CD4-positive, alpha-beta T cell treated with Interferon gamma for 1 hour (primary cell): ENCODE measurements around the gene EMP2.

Experiments
- DNase-seq: peaks from one replicate; pipeline ENCODE4 v3.0.0-alpha.2; 2020

EMP2 gene

DNA sequence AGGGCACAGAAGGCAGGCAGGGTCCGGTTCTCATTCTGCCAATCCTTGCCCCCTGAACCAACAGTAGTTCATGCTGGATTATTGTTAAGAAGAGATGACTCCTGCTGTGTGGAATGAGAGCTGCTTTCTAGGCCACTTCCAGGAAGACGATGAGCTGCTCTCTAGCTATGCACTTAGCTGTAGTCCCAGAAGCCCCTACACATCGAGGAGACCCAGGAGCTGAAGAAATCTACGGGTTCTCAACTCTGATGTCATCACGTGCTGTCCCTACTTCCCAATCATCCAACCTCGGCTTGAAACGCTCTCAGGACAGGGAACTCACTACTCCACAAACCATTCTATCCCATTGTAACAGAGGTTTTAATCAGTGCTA is 29.0 kb upstream of the EMP2 start:
- DNase-seq: no peak

DNA sequence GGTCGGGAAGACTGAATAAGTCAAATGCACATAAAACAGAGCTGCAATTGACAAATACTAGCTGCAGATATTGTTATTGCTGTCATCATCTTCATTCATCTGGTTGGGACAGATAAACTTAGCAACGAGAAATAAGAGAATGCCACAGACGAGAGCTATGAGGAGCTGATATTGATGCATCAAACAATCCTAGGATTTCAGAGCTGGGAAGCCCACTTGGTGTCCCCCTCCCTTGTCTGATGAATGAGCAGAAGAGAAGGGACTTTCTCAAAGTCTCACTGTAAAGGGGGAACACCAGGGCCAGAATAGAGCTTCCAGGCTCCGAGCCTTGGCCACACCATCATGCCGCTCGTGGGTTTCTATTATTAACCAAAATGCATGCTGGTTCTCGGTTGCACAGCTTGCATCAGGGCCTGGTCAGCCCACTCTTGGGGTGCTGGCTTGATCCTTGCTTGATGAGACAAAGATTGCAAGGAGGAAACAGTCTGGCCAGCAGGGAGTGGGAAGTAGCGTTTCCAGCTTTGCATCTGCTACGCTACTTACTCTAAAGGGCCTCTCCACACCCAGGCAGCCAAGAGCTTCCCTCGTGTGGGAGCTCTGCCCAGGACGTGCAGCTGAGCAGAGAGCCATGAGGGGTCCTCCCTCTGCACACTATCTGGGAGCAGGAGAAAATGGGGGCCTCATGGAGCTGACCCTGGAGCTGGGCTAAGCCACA is 28.4 kb upstream of the EMP2 start:
- DNase-seq: no peak

DNA sequence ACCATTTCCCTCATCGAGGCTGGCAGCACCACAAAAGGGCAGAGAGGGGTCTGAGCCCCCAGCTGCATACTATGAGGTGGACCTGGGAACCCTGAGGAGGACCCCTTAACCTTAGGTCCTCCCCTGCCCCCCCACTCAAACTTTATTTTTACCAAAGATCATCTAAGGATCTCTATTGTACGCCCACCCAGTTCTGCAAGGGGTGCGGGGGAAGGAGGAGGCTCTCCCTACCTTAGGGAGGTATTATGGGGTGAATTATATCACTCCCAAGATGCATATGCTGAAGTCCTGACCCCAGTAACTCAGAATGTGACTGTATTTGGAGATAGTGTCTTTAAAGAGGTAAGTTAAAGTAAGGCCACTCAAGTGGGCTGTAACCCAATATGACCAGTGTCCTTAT is 26.8 kb upstream of the EMP2 start:
- no peak for DNase-seq

DNA sequence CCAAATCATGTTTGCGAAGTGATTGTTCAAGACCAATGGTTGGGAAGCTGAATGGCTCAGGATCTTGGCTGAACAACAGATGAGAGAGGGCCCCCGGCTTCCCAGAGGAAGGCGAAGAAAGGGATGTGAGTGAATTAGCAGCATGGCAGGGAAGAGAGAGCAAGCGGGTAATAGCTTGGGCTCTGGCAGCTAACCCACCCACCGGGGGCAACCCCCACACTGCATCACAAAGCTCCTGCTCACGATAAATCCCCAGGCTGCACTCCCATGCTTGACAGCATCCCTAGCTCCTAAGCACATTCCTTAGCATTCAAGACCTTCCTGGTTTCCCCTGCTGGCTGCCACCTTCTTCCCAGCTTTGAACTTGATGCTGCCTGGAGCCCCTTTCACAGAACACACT is 26.2 kb upstream of the EMP2 start:
- no peak for DNase-seq

DNA sequence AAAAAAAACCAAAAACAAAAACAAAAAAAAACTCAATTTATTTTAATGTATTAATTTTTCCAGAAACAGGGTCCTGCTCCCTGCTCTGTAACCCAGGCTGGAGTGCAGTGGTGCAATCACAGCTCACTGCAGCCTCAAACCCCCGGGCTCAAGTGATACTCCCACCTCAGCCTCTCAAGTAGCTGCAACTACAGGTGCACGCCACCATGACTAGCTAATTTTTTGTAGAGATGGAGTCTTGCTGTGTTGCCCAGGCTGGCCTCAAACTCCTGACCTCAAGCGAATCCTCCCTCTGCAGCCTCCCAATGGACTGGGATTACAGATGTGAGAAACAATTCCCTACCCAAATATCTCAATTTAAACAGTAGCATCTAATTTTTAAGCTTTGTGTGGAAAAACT is 25.2 kb upstream of the EMP2 start:
- DNase-seq: no peak

DNA sequence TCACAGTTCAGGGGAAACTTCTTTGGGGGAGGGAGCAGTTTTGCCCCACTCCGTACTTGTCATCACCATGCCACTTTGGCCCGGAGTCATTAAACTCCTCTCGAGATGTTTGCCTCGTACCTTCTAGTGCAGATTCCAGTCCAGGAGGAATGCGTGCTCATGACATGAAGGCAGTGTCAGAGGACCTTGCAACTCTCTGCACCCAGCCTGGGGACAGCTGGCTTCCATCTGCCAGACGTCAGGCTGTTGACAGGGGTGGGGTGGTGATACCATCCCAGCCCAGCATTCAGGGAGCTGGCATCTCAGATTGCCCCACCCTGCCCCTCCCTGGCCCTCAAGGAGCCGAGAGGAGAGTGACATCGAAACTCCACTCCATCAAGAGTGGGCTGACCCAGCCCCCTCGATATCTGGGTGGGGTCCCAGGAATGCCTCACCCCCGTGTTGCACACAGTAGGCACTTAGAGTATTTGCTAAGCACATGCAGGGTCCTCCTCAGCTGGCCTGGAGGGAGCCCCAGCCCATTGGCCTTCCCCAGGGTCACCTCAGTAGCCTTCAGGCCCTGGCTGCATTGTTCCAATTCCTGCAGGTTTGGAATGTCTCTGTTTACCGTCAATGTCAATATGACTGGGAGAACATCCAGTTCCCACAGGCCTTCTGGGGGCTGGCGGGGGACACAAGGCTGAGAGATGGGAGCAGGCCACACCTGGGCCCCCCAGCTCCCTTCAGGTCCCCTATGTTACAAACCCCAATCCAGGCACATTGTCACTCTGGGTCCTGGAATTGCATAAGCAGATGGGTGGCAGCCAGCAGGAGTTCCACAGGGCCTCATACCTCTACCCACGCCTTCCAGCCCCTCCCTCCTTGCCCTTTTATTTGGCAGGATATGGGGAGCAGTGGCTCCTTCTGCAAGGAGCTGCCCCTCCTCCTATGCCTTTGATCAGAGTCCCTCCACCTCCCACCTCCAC is 21.3 kb upstream of the EMP2 start:
- no peak for DNase-seq

DNA sequence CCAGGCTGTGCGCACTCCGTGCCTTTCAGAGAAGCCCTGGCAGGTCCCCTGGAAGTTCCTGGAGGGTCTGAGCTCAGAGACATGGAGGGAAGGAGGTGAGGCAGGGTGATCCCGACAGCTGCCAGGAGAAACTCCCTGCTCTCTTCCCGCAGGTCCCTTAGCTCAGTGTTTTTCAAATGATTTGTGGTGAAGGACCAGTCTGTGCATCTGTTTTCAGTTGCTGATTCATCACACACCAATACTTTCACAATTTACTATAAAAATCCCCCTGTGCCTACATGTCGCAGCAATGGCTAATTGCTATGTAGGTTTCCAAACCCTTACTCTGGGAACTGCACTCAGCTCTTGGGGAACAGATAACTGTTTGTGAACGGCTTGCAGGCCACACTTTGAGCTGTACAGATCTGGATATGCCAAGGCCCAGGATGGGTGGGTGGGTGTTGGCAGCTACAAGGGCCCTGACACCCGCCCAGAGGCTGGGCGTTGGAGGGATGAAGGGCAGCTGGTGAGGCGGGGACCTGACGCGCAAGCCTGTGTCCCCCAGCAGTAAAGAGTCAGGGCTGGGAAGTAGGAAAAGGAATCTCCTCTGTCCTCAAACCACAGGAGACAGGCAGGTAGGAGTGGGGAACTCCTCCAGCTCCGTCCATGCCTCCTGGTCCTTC is 20.5 kb upstream of the EMP2 start:
- DNase-seq: no peak

DNA sequence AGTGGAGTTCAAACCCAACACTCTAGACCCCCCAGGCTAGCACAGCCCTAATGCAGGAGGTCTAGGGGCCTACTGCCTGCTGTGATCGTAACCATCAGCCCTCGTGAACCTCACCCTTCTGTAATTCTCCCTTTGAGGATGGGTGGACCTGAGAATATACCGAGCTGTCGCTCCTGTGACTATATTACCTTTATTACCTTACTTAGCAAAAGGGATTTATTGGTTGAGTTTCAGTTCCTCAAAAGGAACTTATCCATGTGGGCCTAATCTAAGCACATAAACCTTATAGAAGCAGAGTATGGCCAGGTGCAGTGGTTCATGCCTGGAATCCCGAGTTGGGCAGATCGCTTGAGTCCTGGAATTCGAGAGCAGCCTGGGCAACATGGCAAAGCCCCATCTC is 19.2 kb upstream of the EMP2 start:
- DNase-seq: no peak

DNA sequence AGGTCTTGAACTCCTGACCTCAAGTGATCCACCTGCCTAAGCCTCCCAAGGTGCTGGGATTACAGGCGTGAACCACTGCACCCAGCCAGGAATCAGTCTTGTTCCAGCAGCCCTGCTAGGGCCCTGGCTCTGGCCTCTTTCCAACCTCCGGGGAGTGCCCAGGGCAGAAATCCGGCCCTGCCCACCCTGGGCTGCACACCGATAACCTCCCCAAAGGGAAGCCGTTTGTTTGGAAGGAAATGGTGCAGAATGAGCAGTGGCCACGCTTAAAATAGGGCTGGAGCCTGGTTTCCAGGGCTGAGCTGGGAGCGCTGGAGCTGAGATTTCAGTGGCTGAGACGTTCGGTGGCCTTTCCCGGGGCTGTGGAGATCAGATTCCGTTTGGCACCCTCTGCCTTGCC is 17.8 kb upstream of the EMP2 start:
- no peak for DNase-seq

DNA sequence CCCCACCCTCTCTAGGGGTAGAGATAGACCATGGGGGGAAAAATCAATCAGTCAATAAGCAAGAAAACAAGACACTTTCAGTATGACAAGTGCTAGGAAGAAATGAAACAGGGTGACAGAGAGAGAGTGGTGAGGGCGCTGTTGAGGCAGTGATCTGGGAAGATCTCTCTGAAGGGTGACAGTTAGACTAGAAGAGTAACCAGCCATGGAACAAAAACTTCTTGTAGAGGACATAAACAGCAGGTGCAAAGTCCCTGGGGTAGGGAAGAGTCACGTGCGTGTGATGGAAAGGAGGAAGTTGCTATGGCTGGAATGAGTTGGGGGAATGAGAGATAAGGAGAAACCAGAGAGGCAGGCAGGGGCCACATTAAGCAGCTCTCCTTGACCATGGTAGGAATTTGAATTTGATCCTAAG is 16.8 kb upstream of the EMP2 start:
- DNase-seq: no peak

DNA sequence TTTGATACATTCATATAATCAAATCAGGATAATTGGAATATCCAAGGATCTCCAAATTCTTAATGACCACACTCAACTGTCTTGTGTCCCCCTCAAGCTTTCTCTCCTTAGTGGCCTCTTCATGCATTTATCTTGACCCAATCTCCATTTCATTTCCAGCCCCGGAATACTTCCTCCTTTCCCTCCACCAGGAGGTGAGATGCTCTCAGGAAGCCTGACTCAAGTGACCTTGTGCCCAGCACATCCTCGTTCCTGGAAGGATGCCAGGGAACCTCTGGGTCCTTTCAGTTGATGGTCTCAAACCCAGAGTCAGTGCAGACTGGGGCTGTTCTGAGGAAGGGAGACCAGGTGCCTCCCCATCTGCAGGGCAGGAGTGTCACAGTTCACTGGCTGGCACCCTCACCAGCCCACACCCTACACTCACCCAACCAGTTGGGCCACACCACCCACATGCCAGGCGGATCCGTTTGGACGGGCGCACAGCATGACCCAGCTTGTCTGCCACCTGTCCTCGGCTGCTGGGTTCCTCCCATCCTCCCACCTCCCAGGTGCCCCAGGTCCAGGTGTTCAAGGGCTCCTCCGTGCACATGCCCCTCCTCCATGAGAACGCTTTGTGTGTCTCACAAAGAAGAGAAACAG is 14.0 kb upstream of the EMP2 start:
- no peak for DNase-seq

DNA sequence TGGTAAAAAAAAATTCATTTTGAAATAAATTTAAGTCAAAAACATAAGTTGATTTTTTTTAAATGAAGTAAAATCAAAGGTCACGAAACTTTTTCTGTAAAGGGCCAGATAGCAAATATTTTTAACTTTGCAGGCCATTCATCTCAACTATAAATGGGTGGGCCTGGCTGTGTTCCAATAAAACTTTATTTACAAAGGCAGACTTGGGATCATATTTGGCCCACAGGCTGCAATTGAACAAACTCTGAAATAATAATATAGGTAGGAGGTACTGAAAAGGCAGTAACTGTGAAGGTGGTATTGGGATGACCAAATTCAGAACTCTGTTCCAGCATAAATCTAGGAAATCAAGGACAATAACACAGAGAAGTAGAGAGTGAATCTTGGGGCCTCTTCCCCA is 12.2 kb upstream of the EMP2 start:
- no peak for DNase-seq

DNA sequence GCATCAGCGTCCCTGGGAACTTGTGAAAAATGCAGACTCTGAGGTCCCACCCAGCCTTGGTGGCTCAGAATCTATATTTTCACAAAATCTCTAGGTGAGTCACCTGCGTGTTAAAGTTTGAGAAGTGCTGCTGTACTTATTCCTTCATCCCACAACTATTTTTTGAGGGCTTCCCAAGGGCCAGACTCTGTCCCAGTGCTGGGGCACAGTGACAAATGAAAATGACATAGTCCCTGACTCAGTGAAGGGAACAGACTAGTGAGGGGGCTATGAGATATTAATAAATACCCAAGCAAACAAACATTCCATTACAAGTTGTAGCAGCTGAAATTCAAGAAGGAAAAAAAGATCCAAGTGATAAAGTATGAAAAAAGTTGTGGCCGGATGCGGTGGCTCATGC is 9.9 kb upstream of the EMP2 start:
- DNase-seq: no peak

DNA sequence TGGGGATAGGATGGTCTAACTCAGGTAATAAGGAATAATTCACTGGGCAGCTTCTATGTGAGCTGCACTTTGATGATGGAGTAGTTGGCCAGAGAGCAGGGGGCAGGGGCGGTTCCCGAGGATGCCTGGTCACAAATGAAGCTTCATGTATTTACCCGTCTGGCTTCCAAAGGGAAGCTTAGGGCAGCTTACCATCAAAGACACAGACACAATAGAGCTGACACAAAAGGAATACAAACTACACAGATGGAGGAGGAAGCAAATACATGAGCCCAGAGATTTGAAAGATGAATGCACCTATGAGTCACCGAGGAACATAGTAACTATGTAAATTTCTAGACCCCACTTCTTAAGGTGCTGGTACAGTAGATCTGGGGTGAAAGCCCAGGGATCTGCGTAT is 8.7 kb upstream of the EMP2 start:
- no peak for DNase-seq

DNA sequence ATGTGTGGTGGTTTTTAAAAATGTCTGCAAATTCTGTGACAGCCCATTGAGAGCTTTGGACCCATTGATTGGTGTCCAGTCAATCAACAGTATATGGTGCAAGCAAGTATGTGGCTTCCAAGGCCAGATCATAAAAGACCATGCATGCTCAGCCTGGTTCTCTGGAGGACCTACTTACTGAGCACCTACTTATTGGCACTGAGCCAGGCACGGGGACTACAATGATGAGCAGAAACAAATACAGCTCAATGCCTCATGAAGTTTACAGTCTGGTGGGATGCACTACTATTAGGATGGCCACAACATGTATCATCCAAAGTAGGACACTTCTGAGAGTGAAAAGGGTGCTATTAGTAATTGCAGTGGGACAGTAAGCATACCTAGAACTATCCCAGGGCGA is 7.2 kb upstream of the EMP2 start:
- DNase-seq: no peak

DNA sequence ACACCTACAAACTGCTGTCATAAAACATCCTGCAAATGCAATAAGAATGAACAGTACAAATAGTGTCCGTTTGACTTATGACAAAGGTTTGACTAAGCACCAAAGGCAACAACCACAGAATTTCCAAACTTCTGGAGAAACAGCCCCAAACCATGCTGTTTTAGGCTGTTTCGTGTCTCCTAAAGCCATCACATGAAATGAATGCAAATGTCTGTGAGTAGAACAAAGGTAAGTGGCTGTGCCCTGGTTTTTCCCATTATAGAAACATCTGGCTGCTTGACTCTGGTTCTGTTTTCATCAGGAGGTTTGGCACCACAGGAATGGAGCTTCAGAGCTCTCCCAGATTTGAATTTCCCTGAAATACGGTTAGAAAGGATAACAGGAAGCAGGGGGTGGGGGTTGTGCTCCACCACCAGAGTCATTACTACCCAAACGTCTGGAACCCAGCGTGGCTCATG is 4.6 kb upstream of the EMP2 start:
- no peak for DNase-seq

DNA sequence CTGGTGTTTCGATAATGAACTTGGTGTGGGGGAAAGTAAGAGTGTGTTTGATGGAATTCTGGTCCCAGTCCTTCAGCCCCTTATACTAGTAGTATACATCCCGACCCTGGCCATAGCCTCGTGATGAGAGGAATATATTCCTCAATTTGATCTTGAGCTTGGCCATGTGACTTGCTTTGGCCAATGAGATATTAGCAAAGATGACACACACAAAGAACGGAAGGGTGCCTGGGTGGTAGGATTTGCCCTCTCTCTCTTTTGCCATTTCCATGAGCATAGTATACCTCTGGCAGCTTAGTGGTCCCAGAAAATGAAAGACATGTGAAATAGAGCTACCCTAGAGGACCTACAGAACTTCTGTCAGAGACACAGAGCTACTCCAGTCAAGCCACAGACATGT is 2.9 kb upstream of the EMP2 start:
- DNase-seq: no peak

DNA sequence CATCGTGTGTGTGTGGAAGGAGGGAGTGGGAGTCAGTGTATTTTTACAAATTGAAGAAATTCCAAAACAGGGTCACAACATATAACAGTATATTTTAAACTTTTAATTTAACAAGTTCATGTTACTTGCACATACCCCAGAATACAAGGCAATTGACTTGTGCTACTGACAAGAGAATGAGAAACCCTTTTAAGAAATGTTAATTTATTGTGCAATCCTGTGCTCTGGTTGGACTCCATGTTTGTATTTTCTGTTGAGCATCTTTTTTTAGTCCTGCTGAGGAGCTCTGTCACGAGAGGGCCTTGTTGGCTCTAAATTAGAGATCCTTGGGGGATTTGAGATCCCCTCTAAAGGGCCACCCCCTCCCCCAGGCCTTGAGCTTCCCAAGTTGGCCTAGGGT is 1.1 kb upstream of the EMP2 start:
- DNase-seq: no peak

DNA sequence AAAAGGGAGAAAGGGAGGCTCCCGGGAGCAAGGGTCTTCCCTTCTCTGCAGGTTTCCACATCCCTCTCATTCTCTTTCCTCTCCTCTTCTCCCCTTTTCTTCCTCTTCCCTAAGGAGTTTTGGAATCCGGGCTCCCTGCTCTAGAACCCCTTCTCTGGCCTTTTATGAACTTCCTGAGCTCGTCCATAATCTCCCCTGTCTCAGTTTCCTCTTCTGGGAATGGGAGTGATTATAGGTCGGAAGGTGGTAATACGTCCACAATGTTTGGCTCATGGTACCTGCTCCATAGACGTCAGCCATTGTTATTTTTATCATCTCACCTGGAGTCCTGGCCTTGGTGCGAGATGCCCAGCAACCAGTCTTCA is 467 bp upstream of the EMP2 start:
- no peak for DNase-seq

DNA sequence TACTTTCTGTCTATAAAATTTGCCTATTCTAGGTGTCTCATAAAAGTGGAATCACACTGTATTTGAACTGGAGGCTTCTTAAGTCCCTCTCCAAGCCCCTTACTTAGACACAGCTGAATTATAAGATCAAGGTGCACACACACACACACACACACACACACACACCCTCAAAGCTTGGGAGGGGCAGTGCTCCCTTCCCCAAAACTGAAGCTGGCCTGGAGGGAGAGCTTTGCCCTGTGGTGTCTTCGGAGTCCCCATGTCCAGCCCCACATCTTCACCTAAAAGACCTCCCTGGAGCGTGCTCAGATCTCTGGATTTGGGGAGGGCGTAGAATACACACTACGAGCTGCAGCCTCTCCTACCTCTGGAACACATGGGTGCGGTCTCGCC is 828 bp downstream of the EMP2 start:
- no peak for DNase-seq

DNA sequence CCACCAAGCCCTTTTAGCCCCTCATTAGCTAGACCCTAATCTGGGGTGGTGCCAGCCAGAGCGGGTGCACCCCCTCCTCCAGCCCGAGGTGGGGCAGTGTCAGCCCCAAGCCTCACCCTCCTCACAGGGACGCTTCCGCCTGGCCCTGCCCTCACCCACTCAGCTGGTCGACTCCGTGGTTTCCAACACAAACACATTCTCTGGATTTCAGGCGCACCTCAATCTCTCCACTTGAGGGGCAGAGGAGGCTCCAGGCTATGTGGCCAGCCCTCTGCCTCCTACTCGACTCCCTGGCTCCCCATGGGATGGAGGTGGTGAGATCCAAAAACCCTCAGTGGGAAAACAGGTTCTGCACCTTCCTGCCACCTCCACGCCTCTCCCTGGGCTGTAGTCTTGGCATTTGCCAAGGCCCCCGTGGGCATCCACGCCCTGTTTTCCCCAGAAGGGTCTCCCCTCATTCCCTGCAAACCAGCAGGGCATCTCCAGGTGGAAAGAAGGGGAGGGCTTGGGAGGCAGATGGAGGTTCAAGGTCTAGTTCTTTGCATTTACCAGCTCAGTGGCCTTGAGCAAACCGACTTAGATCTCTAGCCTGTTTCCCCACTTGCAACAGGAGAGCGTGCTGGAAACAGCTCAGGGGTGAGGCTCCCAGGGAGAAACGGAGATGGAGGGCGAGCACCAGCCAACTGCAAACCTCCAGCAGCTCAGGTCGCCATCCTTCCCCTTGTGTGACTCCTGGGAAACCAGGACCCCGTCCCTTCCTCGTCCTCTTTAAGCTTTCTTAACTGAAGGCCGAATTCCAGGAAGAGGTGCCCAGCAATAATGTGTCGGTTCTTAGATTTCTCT is 1.7 kb downstream of the EMP2 start:
- no peak for DNase-seq
